HepG2 (cell line): Measurements from ENCODE around the gene TMEM253. TPM values are rescaled to one million over a fixed set of nuclear protein-coding genes. Genes with fewer than 3 reads are reported as not detected.
A peak's percentile ranks its signal among the peaks of the same experiment; 100 is the strongest.

Experiments
- ARID3A ChIP-seq: IDR thresholded peaks from 2 replicates; pipeline ENCODE4 v1.6.1; 2012; ENCODE audit warnings: low read depth, low read length, improper control_type of control experiment
- EP300 ChIP-seq, 3 experiments: sonication (generic) in 1 of 3; formaldehyde crosslinking in 1 of 3; IDR thresholded peaks; 2 replicates each; pipeline versions ENCODE4 v1.5.1 to v1.6.1; 2011 to 2020; ENCODE audit warnings: low read depth in 2 of 3, low read length in 2 of 3, borderline replicate concordance in 1 of 3, improper control_type of control experiment in 1 of 3, mild to moderate bottlenecking in 1 of 3, missing genetic modification reagents in 1 of 3, moderate library complexity in 1 of 3
- GZF1 ChIP-seq: sonication (generic); formaldehyde crosslinking; IDR thresholded peaks from 2 replicates; pipeline ENCODE4 v1.5.1; 2020; ENCODE audit warnings: mild to moderate bottlenecking, missing genetic modification reagents
- IRF9 ChIP-seq: sonication (generic); formaldehyde crosslinking; IDR thresholded peaks from 2 replicates; pipeline ENCODE4 v1.8.0; 2022; ENCODE audit warnings: missing genetic modification reagents, mild to moderate bottlenecking, borderline replicate concordance
- KAT8 ChIP-seq: IDR thresholded peaks from 2 replicates; pipeline ENCODE4 v1.6.1; 2016; ENCODE audit warnings: missing genetic modification reagents, missing compliant biosample characterization
- MAZ ChIP-seq, 2 experiments: sonication (generic) in 1 of 2; formaldehyde crosslinking in 1 of 2; IDR thresholded peaks; 2 replicates each; pipeline versions ENCODE4 v1.5.0 to v1.6.1; 2012 to 2020; ENCODE audit warnings: low read depth in 2 of 2, mild to moderate bottlenecking in 2 of 2, borderline replicate concordance in 1 of 2, improper control_type of control experiment in 1 of 2, low read length in 1 of 2, missing genetic modification reagents in 1 of 2, moderate library complexity in 1 of 2
- MTERF4 ChIP-seq: sonication (generic); formaldehyde crosslinking; IDR thresholded peaks from 2 replicates; pipeline ENCODE4 v1.8.0; 2023; ENCODE audit warnings: mild to moderate bottlenecking, missing genetic modification reagents
- NFAT5 ChIP-seq: sonication (generic); formaldehyde crosslinking; IDR thresholded peaks from 2 replicates; pipeline ENCODE4 v1.4.0; 2020; ENCODE audit warnings: missing genetic modification reagents
- NFE2 ChIP-seq: sonication (generic); formaldehyde crosslinking; IDR thresholded peaks from 2 replicates; pipeline ENCODE4 v1.4.0; 2020; ENCODE audit warnings: missing genetic modification reagents
- PCBP2 ChIP-seq: fragments of 200-400 bp; formaldehyde crosslinking; optimal IDR thresholded peaks from 2 replicates; pipeline ENCODE3; 2018; ENCODE audit warnings: low read length, low read depth; ENCODE audit not compliant: poor library complexity, severe bottlenecking
- POLR2AphosphoS2 ChIP-seq: IDR thresholded peaks from 2 replicates; pipeline ENCODE4 v1.6.1; 2011; ENCODE audit warnings: low read depth, low read length, improper control_type of control experiment
- RAD21 ChIP-seq: fragments of 450-650 bp; formaldehyde crosslinking; IDR thresholded peaks from 2 replicates; pipeline ENCODE4 v1.5.0; 2020; ENCODE audit warnings: mild to moderate bottlenecking
- SIN3B ChIP-seq: fragments of 150-350 bp; IDR thresholded peaks from 2 replicates; pipeline ENCODE4 v1.6.1; 2014; ENCODE audit warnings: low read length
- SMARCE1 ChIP-seq: fragments of 450-650 bp; IDR thresholded peaks from 2 replicates; pipeline ENCODE4 v1.6.1; 2017; ENCODE audit warnings: borderline replicate concordance
- TEAD2 ChIP-seq: sonication (generic); formaldehyde crosslinking; IDR thresholded peaks from 2 replicates; pipeline ENCODE4 v1.9.0; 2021; ENCODE audit warnings: missing genetic modification reagents
- ZBTB7A ChIP-seq: sonication (generic); formaldehyde crosslinking; IDR thresholded peaks from 2 replicates; pipeline ENCODE4 v1.8.0; 2022; ENCODE audit warnings: mild to moderate bottlenecking, missing genetic modification reagents
- ZNF326 ChIP-seq: sonication (generic); formaldehyde crosslinking; IDR thresholded peaks from 2 replicates; pipeline ENCODE4 v1.4.0; 2020; ENCODE audit warnings: missing genetic modification reagents, borderline replicate concordance
- ZNF629 ChIP-seq: sonication (generic); formaldehyde crosslinking; conservative IDR thresholded peaks from 2 replicates; pipeline ENCODE4 v1.5.0; 2020; ENCODE audit warnings: missing genetic modification reagents
- ZNF674 ChIP-seq: sonication (generic); formaldehyde crosslinking; IDR thresholded peaks from 2 replicates; pipeline ENCODE4 v1.5.0; 2020; ENCODE audit warnings: low read depth, mild to moderate bottlenecking, missing genetic modification reagents
- polyA plus RNA-seq, 8 experiments: library from polyadenylated mRNA; depleted of rRNA in 3 of 8; stranded (reverse) in 7 of 8; unstranded in 1 of 8; fragments of >200 nt; fragmentation: Illumina TruSeq in 4 of 8; extraction: Trizol in 4 of 8; gene quantifications; 2 replicates each; pipeline versions ENCODE4 v1.2.1 to v1.2.3, GENCODE V29; 2011 to 2016; ENCODE audit warnings: low read depth in 4 of 8, missing spikeins in 1 of 8, mixed read lengths in 1 of 8; ENCODE audit not compliant: insufficient read depth in 1 of 8
- total RNA-seq, 5 experiments: library from RNA; depleted of rRNA; stranded (reverse); fragments of >200 nt; fragmentation: Illumina TruSeq; extraction: Trizol; gene quantifications; 2 replicates each; pipeline ENCODE4 v1.2.3, GENCODE V29; 2016; ENCODE audit warnings: low read depth in 1 of 5

Gene TMEM253
- total and polyA plus RNA-seq, 2 of the 13 experiments (the other 11 are each of a cell fraction or from before 2014, with no cell fraction given), result 0.29 to 0.45 TPM

- TF ChIP-seq PCBP2, result no peak
- no peak for TF ChIP-seq ZNF326 (CRISPR knock-in tag)
- no peak for TF ChIP-seq POLR2AphosphoS2
- TF ChIP-seq KAT8, result no peak
- no peak for TF ChIP-seq MTERF4
- TF ChIP-seq NFE2 (CRISPR knock-in tag), result no peak
- TF ChIP-seq ZNF674 (CRISPR knock-in tag), result no peak
- TF ChIP-seq RAD21 (CRISPR knock-in tag), result no peak
- TF ChIP-seq EP300 (IDR thresholded peaks at IDR 0.05; ENCODE audit: low read depth in 2 of 2, low read length in 2 of 2), result no peak; a peak in 1 of 4 replicates
- TF ChIP-seq EP300 (CRISPR knock-in tag; IDR thresholded peaks at IDR 0.05; ENCODE audit: borderline replicate concordance), result no peak
- TF ChIP-seq ZBTB7A (CRISPR knock-in tag), result peak; percentile 67; the same call in 1 of the 2 replicates
- TF ChIP-seq SIN3B, result no peak
- TF ChIP-seq MAZ (IDR thresholded peaks at IDR 0.05; ENCODE audit: borderline replicate concordance, low read depth, low read length), result 0 out of 2 replicates have a peak, but pooled peaks have one; percentile 70
- no peak for TF ChIP-seq MAZ (CRISPR knock-in tag; IDR thresholded peaks at IDR 0.05; ENCODE audit: low read depth)
- TF ChIP-seq ARID3A, result no peak
- no peak for TF ChIP-seq SMARCE1
- no peak for TF ChIP-seq ZNF629 (CRISPR knock-in tag)
- TF ChIP-seq NFAT5 (CRISPR knock-in tag), result no peak
- TF ChIP-seq TEAD2 (CRISPR knock-in tag), result no peak
- no peak for TF ChIP-seq GZF1 (CRISPR knock-in tag)
- peak; percentile 43; the same call in 1 of the 2 replicates for TF ChIP-seq IRF9 (CRISPR knock-in tag)
Observed at GRCh38 chr14:21071225-21072030, 29.4 kb upstream of the TMEM253 start (continued).
